ENCODE results near the gene SGPP2. TPM values are rescaled to one million over a fixed set of nuclear protein-coding genes. Genes with fewer than 3 reads are reported as not detected.

Gene SGPP2
- total RNA-seq, 2 experiments from 2014 or later: not detected

GRCh38 chr2:222481941-222482340 is 57.6 kb downstream of the SGPP2 start:
- Histone ChIP-seq H3K9me3 (ENCODE audit: low read length) (no peaks in the 10 kb centered on the region), H3K4me1 (ENCODE audit: insufficient read depth, low read length, poor library complexity, severe bottlenecking) (no peaks in the 10 kb centered on the region), H3K27ac (ENCODE audit: low read depth, low read length, poor library complexity, severe bottlenecking) (no peak overlapping the region), H4K20me1 (ENCODE audit: insufficient read depth, low read length) (no peaks in the 10 kb centered on the region), H2AFZ (ENCODE audit: low read length) (no peak overlapping the region), H3K4me2 (ENCODE audit: low read length) (no peak overlapping the region), H3K79me2 (ENCODE audit: insufficient read depth, low read depth, low read length) (no peaks in the 10 kb centered on the region), H3K9me2 (ENCODE audit: insufficient read depth, low read length) (no peaks in the 10 kb centered on the region), H3K36me3 (ENCODE audit: insufficient read depth, low read length) (no peaks in the 10 kb centered on the region), H3K4me3 (ENCODE audit: low read depth, low read length, poor library complexity, severe bottlenecking) (no peak overlapping the region)
- ChIA-PET POLR2A (no interaction called here), CTCF (ENCODE audit: unreplicated experiment) (no interaction called here)
- intact Hi-C loops (cut with micrococcal nuclease; ENCODE audit: unreplicated experiment): no loop called here
- no peak for TF ChIP-seq CTCF (conservative IDR thresholded peaks at IDR 0.05; ENCODE audit: low read length)
- TF ChIP-seq EZH2phosphoT487 (IDR thresholded peaks at IDR 0.05; ENCODE audit: borderline replicate concordance, low read depth, low read length): no peak
- BruUV-seq (replicated peaks): no TSS peak
- DNase-seq (ENCODE audit: low spot score): no peak

- Histone ChIP-seq H2AFZ (ENCODE audit: low read length) (no peak overlapping the region), H3K4me1 (ENCODE audit: insufficient read depth, low read length, poor library complexity, severe bottlenecking) (no peaks in the 10 kb centered on the region), H4K20me1 (ENCODE audit: insufficient read depth, low read length) (no peaks in the 10 kb centered on the region), H3K4me3 (ENCODE audit: low read depth, low read length, poor library complexity, severe bottlenecking) (no peak overlapping the region), H3K9me3 (ENCODE audit: low read length) (no peaks in the 10 kb centered on the region), H3K79me2 (ENCODE audit: insufficient read depth, low read depth, low read length) (no peaks in the 10 kb centered on the region), H3K36me3 (ENCODE audit: insufficient read depth, low read length) (no peaks in the 10 kb centered on the region), H3K27ac (ENCODE audit: low read depth, low read length, poor library complexity, severe bottlenecking) (no peak overlapping the region), H3K9me2 (ENCODE audit: insufficient read depth, low read length) (no peaks in the 10 kb centered on the region), H3K4me2 (ENCODE audit: low read length) (no peak overlapping the region)
- no peak for DNase-seq (ENCODE audit: low spot score)
- POLR2A ChIA-PET: interaction anchor here (0.8 to 1.6 kb wide), 2 partner anchors 15 to 23 kb away, joined by 3 to 8 read pairs; no protein-coding TSS in a partner anchor
- no TSS peak for BruUV-seq (replicated peaks)
- CTCF ChIA-PET (ENCODE audit: unreplicated experiment): no interaction called here
- intact Hi-C loops (cut with micrococcal nuclease; ENCODE audit: unreplicated experiment): no loop called here
- TF ChIP-seq EZH2phosphoT487 (IDR thresholded peaks at IDR 0.05; ENCODE audit: borderline replicate concordance, low read depth, low read length): no peak
- TF ChIP-seq CTCF (conservative IDR thresholded peaks at IDR 0.05; ENCODE audit: low read length): 0 out of 2 replicates have a peak, but pooled peaks have one; percentile 23
Observed at GRCh38 chr2:222483513-222484039, 59.2 kb downstream of the SGPP2 start.

GRCh38 chr2:222485367-222486211 is 61.2 kb downstream of the SGPP2 start:
- intact Hi-C loops (cut with micrococcal nuclease; ENCODE audit: unreplicated experiment): no loop called here
- CTCF ChIA-PET (ENCODE audit: unreplicated experiment): no interaction called here

More at GRCh38 chr2:222485367-222486211, 61.2 kb downstream of the SGPP2 start:
- Histone ChIP-seq H2AFZ (ENCODE audit: low read length) (no peak overlapping the region), H3K79me2 (ENCODE audit: insufficient read depth, low read depth, low read length) (no peaks in the 10 kb centered on the region), H3K9me3 (ENCODE audit: low read length) (no peaks in the 10 kb centered on the region), H3K4me1 (ENCODE audit: insufficient read depth, low read length, poor library complexity, severe bottlenecking) (no peaks in the 10 kb centered on the region), H3K27ac (ENCODE audit: low read depth, low read length, poor library complexity, severe bottlenecking) (no peak overlapping the region), H3K4me2 (ENCODE audit: low read length) (no peak overlapping the region), H3K36me3 (ENCODE audit: insufficient read depth, low read length) (no peaks in the 10 kb centered on the region), H3K9me2 (ENCODE audit: insufficient read depth, low read length) (no peaks in the 10 kb centered on the region), H4K20me1 (ENCODE audit: insufficient read depth, low read length) (no peaks in the 10 kb centered on the region), H3K4me3 (ENCODE audit: low read depth, low read length, poor library complexity, severe bottlenecking) (no peak overlapping the region)
- POLR2A ChIA-PET: interaction anchor here (0.6 kb wide), 1 partner anchor 1653 kb away, joined by 3 read pairs; no protein-coding TSS in a partner anchor
- BruUV-seq (replicated peaks): no TSS peak
- TF ChIP-seq CTCF (conservative IDR thresholded peaks at IDR 0.05; ENCODE audit: low read length): no peak
- DNase-seq (ENCODE audit: low spot score): no peak
